ENCODE measurements around the gene CDC25B.
"Not testable (repeated sequence)": the region's sequence is repeated elsewhere in the genome, so short reads cannot be mapped to it uniquely, and the experiment has no call there.

The CDC25B gene

DNA sequence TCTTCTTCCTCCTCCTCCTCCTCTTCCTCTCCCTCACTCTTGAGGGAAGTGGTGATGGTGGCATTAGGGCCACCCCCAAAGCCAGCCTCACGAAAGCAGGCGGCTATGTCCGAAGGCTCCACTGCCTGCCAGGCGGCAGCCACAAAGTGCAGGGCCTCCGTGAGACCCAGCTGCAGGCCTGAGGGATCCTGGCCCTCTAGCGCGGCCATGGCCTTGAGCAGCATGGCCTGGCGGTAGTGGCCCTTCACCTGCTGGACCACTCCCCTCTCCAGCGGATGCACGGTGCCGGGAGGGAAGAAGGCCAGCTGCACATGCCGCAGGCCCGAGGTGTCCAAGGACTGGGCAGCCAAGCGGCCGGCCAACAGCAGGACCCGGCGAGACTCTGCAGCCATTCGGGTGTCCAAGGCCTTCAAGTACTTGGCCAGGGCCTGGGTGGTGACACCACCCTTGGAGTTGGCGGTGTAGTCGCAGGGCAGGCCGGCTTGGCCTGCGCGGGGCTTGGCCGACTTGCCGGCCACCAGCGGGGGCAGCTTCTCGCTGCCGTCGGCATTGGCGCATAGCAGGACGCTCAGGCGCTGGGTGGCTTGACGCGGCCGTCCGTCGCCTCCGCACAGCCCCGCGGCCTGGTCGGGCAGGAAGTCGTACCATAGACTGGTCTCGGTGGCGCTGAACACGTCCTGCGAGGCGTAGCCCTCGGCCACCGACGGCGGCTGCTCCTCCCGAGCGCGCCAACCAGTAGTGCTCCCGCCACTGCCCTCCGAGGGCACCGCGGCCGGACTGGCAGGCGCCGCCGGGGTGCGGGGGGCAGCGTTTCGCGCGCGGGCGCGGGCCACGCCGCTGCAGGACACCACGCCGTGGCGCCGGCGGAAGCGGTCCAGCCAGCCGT, 10.6 kb upstream of the CDC25B start:
- DNase-seq (ENCODE audit: low read depth), result no peak

DNA sequence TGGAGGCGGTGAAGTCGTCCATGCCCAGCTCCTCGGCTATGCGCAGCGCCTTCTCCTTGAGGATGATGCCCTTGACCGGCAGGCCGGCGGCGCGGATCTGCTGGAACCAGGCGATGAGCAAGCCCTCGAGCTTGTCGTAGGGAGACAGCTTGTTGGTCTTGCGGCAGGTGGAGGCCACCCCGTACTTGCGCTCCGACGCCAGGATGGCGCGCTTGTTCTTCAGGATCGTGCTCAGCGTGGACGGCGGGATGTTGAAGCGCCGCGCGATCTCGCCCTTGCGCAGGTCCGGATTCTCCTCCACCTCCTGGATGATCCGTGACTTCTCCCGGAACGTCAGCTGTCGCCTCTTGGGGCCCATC, 10.0 kb upstream of the CDC25B start:
- DNase-seq (ENCODE audit: low read depth), result no peak

DNA sequence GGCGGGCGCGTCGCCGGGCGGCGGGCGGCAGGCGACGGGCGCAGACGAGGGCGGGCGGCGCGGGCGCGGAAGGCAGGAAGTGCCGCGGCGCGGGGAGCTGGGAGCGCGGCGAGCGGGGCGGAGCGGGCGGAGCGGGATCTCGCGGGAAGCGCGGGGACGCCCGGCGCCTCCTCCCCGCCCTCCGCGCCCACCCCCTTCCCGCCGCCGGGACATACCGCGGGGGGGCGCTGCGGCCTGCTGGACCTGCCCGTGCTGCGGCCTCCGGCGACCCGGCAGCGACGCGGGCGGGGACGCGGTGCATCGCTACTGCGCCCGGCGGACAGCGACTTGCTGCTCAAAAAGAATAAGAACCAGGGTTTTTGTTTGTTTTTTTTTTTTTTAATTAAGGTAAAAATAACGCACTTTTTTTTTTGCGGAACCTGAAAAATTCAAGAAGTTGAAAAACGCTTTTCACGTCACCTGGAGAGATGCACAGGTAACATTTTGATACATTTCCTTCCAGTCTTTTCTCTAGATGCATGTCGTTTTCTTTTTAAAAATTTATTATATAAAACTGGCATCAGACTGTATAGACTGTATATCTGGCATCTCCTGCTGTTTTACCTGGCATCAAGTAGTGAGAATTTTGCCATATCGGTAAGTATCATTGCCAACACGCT, 9.3 kb upstream of the CDC25B start, which contains the start of gene CENPB:
Gene CENPB (minus strand): TSS at position 76 of the 659 bp plus-strand sequence. CDS start 257 bp downstream, outside the sequence.
- DNase-seq (ENCODE audit: low read depth), result peak; percentile 83

DNA sequence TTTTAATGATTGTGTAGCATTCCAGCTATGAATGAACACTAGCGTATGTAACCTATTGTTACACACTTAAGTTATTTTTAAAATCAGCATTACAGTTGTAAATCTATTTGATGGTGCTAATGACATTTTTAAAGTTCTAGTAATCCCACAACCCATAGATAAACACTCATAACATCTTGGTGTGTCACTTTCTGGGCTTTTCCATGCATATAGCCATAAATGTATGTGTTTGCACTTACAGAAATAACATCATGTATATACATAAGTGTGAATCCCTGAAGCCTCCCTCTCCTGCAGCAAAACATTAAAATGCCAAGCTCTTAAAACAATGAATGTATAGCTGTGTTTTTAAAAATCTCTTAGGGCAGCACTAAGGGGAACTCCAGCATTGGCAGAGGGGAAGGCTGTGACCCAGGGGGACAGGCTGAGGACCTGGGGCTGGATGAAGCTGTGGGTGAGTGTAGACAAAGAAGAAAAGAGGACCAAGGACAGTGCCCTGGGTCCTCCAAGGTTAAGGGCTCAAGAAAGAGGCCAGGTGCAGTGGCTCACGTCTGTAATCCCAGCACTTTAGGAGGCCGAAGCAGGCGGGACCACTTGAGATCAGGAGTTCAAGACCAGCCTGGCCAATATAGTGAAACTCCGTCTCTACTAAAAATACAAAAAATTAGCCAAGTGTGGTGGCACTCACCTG, 8.6 kb upstream of the CDC25B start:
- DNase-seq (ENCODE audit: low read depth), result no peak

DNA sequence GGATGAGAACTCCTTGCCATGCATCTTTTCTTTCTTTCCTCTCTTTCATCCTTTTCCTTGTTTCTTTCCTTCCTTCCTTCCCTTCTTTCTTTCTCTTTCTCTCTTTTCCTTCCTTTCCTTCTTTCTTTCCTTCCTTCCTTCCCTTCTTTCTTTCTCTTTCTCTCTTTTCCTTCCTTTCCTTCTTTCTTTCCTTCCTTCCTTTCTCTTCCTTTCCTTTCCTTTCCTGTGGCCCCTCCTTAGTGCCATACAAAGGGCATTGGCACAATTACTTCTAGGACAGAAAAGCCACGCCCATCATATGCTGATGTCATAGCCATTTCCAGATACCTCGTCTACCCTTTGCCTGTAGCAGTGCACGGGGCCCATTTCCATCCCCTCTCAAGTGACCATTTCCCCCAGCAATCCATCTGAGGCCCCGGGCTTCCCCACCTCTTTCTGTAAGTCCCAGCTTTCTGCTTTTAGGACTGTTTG, 7.4 kb upstream of the CDC25B start:
- DNase-seq (ENCODE audit: low read depth), result no peak

DNA sequence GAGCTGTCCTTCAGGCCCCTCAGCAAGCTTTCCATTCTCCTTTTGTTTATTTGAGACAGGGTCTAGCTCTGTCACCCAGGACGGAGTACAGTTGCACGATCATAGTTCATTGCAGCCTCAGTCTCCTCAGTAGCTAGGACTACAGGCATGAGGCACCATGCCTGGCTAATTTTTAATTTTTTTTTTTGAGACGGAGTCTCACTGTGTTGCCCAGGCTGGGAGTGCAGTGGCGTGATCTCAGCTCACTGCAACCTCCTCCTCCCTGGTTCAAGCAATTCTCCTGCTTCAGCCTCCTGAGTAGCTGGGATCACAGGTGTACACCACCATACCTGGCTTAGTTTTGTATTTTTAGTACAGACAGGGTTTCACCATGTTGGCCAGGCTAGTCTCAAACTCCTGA, 6.9 kb upstream of the CDC25B start:
- DNase-seq (ENCODE audit: low read depth), result not testable (repeated sequence)

DNA sequence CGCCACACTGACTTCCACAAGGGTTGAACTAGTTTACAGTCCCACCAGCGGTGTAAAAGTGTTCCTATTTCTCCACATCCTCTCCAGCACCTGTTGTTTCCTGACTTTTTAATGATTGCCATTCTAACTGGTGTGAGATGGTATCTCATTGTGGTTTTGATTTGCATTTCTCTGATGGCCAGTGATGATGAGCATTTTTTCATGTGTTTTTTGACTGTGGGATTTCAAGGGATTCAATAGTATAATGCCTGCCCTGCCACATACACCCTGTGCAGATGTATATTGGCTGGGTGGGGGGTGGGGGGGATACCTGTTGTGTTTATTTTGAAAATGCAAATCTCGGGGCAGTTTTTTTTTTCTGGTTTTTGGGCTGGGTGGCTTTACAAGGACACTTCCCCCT, 1.9 kb upstream of the CDC25B start:
- DNase-seq (ENCODE audit: low read depth), result not testable (repeated sequence)

DNA sequence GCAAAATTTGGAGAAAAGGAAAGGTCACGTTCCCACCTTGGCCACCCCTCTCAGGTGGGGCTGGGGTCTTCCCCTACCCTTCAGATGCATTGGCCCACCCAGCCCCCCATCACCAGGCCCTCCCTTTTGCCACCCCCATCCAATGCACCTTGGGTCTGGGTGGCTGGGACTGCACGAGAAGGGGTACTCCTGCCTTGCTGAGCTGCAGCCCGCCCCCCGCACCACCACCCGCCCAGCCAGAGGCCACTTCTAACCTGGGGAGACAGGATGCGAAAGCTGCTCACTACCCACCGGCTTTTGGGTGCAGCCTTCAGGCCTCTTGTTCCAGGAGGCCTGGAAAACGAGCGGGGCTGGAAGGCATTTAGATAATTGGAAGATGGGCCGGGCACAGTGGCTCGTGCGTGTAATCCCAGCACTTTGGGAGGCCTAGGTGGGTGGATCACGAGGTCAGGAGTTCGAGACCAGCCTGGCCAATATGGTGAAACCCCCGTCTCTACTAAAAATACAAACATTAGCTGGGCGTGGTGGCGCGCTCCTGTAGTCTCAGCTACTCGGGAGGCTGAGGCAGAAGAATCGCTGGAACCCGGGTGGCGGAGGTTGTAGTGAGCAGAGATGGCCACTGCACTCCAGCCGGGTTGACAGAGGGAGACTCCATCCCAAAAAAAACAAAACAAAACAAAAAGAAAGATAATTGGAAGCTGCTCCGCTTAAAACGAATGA, 1.2 kb upstream of the CDC25B start:
- no peak for DNase-seq (ENCODE audit: low read depth)

DNA sequence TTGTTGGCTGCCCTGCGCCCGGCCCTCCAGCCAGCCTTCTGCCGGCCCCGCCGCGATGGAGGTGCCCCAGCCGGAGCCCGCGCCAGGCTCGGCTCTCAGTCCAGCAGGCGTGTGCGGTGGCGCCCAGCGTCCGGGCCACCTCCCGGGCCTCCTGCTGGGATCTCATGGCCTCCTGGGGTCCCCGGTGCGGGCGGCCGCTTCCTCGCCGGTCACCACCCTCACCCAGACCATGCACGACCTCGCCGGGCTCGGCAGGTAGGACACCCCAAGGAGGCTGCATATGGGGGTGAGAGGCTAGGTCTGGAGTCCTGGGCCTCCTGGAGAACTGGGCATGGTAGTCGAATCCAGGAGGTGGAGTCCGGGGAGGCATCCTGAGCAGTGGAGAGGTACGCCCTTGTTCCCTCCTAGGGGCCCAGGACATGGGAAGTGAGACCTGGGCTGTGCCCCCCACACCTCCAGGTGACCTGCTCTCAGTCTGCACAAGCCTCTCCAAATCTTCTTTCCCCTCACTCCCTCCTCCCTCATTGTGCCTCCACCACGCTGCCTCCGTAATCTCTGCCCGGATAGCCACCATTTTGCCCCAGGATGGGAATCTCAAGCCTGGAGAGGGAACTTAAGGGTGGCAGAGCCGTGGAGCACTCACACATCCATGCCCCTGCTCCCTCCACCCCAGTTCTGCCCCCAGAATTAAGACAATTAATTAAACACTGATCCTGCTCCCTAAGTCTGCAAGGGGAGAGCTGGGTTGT, 541 bp downstream of the CDC25B start:
- no peak for DNase-seq (ENCODE audit: low read depth)

DNA sequence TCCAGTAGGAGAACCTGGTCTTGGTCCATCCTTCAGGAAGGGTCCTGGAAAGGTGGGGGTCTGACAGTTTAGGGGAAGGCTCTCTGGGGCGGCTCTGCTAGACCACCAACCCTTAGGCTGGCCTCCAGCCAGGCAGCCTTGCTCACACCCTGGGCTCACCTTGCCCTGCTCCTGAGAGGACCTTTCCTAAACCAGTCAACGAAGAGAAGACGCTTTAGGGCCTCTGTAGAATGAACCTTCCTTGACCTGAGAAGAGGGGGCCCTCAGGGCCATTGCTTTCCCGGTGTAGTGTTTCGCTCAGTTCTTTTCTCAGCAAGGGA, 1.1 kb downstream of the CDC25B start:
- no peak for DNase-seq (ENCODE audit: low read depth)

DNA sequence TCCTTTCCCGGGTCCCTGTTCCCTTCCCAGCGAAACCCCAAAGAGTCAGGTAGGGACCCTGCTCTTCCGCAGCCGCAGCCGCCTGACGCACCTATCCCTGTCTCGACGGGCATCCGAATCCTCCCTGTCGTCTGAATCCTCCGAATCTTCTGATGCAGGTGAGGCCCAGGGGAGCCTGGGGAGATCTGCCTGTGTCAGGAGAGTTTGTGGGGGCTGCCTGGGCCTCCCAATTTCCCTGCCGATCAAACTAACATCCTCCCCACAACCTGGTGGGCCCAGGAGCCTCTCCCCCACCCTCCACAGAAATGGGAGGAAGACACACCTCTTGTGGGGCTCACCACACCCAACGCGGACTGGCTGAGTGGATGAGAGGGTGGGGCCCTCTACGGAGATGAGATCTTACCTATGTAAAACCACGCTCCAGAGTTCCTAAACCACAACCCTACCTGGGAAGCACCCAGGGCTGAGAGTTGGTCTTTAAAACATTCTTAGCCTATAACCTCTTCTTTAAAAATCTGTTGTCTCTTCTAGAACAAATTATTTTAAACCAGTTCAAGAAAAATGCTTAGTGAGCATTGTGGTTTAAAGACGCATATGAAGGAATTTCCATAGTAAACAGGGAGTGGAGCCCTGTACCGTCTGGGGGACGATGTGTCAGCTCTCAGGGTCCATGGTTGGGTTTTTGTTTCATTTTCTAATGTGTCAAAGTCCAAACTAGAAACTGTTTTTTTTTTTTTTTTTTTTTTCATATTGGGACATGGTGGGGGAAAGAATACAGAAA, 1.7 kb downstream of the CDC25B start:
- DNase-seq (ENCODE audit: low read depth), result no peak

DNA sequence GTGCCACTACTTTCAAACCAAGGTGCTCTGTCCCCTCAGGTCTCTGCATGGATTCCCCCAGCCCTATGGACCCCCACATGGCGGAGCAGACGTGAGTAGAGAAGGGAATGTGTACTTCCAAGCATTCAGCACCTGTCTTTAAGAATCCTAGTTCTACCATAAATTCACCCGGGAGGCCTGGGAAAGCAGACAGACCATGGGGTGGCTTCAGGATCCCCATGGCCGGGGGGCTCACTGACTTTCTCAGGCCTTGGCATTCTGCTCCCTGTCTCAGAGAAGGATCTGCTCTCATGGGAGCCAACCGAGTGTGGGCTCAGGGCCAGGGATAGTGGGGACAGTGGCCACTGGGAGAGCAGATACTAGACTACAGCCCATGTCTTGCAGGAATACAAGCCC, 2.3 kb downstream of the CDC25B start:
- no peak for DNase-seq (ENCODE audit: low read depth)

DNA sequence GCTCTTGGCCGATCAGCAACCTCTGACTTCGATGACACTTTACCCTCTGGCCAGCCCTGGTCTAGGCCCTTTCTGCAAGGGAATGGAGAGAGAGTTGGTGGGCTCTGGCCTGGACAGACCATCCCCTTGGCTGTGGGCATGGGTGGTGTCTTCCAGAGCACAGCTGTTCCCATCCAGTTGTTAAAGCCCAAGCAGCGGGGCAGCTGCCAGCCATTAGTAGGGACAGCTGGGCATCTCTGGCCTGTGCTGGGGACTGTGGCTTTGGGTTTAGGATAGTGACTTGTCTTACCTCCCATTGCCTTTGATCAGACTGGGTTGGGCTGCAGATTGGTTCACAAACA, 2.8 kb downstream of the CDC25B start:
- no peak for DNase-seq (ENCODE audit: low read depth)

DNA sequence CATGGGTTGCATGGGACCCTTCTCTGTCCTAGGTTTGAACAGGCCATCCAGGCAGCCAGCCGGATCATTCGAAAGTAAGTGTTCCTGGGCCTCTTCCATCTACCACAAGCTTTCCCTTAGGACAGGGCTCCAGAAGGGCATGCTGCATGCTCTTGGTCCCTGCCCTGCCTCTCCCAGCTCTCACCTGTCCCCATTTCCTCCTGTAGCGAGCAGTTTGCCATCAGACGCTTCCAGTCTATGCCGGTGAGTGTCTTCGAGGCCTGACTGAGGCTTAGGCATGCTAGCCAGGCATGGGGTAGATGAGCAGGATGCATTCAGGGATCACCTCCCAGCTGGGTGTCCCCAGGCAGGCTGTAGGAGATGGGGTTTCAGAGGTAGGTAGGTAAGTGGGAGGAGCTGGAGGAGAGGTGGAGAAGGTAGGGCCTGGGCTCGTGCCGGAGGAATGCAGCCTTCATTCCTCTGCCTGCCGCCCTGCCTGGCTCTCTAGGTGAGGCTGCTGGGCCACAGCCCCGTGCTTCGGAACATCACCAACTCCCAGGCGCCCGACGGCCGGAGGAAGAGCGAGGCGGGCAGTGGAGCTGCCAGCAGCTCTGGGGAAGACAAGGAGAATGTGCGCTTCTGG, 4.3 kb downstream of the CDC25B start:
- DNase-seq (ENCODE audit: low read depth), result no peak

DNA sequence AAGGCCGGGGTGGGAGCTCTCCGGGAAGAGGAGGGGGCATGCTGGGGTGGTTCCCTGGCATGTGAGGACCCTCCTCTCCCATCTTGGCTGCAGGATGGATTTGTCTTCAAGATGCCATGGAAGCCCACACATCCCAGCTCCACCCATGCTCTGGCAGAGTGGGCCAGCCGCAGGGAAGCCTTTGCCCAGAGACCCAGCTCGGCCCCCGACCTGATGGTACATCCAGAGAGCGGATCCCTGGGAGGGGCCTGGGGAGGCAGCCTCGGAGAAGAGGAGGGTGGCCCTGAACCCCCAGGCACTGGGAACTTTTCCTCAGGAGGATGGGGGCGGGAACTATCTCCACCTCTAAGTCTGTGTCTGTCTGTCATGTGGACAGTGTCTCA, 4.8 kb downstream of the CDC25B start:
- DNase-seq (ENCODE audit: low read depth), result no peak

DNA sequence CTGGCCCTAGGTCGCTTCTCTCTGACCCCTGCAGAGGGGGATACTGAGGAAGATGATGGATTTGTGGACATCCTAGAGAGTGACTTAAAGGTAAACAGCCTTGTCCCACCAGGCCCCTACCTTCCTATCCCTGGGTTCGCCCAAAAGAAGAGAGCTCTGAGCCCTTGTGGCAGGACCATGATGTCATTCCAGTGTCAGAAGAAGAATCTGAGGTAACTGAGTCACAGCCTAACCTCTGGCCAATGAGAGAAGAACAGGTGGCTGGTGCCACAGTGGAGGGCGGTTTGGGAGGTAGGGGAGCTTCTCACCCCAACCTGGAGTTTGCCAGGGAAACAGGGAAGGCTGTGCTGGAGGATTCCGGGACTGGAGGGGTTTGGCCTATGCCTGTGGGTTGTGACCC, 5.2 kb downstream of the CDC25B start:
- DNase-seq (ENCODE audit: low read depth), result no peak

DNA sequence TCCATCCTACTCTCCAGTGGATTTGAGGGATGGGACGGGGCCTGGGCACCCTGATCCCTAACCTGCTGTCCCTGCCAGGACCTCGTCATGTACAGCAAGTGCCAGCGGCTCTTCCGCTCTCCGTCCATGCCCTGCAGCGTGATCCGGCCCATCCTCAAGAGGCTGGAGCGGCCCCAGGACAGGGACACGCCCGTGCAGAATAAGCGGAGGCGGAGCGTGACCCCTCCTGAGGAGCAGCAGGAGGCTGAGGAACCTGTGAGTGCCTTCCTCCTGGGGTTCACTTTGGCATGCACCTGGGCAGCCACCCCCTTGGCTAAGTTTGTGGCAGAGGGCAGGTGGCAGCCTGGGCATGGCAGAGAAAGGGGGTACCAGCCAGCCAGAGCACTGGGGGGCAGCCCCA, 5.7 kb downstream of the CDC25B start:
- DNase-seq (ENCODE audit: low read depth), result no peak

DNA sequence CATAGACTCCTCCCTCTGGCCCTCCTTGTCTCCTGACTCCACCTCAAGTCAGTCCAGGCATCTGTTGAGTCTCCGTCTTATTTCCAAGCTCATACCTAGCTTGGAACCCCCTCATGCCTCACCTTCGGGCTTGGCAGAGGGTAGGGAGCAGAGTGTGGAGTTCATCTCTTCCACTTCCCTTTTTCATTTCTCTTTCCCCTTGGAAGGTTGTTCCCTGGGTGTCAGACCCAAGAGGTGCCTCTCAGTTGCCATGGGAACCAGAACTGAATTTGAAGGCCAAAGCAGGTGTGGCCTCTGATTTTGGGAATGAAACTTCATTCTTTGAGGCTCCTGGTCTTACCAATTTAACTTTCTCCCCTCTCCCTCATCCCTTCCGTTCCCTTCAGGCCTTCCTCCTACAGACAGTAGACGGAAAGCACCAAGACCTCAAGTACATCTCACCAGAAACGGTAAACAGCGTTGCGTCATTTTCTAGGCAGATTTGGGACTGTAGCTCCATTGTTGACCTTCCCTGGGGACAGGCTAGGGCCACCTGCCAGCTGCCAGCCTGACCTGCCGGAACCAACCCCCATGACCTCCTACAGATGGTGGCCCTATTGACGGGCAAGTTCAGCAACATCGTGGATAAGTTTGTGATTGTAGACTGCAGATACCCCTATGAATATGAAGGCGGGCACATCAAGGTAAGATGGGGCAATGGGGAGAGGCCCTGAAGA, 6.6 kb downstream of the CDC25B start:
- DNase-seq (ENCODE audit: low read depth), result no peak

DNA sequence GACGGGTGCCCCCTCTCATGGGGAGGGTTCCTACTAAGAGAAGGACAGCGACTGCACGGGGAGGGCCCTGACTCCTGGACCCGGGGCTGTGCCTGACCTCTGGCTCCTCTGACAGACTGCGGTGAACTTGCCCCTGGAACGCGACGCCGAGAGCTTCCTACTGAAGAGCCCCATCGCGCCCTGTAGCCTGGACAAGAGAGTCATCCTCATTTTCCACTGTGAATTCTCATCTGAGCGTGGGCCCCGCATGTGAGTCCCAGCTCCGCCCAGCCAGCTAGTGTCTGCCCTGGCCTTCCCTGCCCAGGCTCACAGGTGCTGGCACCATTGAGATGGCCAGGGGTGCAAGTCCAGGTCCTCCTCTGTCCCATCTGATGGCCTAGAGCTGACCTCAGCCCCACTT, 7.2 kb downstream of the CDC25B start:
- no peak for DNase-seq (ENCODE audit: low read depth)

DNA sequence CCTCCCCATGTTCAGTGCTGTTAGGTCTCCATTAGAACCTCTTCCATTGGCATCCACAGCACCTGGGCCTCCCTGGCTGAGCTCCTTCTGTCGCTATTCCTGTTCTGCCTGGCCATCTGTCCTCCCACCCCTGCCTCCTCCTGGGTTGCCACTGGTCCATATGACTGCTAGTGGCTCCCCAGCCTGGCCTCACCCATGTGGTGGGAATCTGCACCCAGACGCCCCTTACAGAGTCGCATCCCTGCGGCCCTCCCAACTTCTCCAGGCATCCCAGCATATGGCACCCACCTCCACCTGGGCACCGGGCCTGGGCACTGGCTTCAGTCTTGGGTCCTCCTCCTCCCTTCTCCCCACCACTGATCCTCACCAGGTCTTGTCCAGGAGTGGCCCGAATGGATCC, 7.7 kb downstream of the CDC25B start:
- no peak for DNase-seq (ENCODE audit: low read depth)
